GM18498 (cell line): ENCODE measurements around the gene SYP.
"Not testable (repeated sequence)": the region's sequence is repeated elsewhere in the genome, so short reads cannot be mapped to it uniquely, and the experiment has no call there.

Experiments used
- ATAC-seq: cut with Tn5 transposase; IDR thresholded peaks from one replicate; pipeline ENCODE4 v1.9.1; 2021; ENCODE audit warnings: mild to moderate bottlenecking, moderate library complexity; ENCODE audit not compliant: unreplicated experiment

The SYP gene

DNA sequence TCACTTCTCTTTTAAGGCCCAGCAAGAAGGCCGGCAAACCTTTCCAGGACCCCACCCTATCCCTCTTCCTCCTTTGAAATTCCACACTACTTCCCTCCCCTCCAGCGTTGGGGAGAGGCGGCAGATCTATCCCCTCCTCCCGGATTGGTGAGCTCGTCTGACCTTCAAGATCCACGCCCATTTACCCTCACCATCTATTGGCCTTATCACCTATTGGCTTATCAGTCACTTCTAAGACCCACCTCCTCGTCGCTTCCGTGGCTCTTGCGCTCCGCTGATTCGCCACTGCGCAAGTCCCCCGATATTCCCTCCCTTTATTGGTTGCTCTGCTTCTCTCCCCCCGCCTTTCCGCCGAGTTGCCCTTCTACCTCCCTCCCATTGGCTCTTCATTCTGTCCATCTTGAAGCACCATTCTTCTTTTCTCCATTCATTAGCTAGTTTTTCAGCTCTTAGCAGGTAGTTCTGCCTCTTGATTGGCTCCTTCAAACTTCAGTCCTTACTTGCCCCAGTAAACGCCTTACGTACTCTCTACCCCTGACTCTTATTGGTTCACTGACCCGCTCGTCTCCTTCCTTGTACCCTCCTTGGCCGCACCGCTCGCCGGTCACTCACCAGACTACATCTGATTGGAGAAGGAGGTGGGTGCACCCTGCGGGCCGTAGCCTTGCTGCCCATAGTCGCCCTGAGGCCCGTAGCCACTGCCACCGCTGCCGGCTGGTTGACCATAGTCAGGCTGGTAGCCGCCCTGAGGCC is 9.0 kb downstream of the SYP start:
- ATAC-seq, result peak; percentile 94

DNA sequence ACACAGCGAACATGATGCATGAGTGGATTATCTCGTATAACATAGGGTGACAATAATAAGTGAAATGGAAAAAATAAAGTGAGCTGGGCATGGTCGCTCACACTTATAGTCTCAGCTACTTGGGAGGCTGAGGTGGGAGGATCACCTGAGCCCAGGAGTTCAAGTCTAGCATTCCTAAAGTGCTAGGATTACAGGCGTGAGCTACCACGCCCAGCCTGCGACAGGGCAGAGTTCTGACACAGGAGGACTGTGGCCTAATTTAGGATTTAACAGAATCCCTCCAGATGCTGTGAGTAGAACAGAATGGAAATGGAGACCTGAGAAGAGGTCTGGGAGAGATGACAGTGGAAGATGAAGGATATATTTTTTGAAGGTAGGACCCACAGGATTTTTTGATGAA is 10.4 kb downstream of the SYP start:
- no peak for ATAC-seq

DNA sequence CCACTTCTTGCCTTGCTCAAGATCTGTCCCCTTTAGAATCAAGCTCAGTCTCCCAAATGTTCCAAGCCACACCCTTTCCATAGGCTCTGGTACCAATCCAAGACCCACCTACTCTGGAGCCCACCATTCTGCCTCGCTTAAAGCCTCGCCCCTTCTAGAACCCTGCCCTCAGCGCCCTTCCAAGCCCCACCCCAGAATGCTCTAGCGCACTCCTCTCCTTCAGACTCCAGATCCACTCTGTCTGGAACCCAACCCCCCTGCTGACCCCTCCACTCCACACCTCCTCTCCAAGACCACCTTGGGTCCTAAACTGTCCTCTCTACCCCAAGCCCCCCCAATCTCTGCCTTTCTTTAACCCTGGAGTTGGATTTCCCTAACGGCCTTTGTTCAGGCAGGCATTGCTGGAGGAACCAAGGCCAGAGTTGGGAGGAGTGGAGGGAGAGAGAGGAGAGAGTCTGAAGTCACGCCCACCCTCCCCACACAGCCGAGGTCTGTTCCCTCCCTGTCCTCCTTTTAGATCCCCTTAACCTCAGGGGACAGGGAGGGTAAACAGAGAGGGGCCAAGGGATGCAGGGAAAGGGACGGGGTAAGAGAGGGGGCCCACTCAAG is 11.4 kb downstream of the SYP start:
- no peak for ATAC-seq

DNA sequence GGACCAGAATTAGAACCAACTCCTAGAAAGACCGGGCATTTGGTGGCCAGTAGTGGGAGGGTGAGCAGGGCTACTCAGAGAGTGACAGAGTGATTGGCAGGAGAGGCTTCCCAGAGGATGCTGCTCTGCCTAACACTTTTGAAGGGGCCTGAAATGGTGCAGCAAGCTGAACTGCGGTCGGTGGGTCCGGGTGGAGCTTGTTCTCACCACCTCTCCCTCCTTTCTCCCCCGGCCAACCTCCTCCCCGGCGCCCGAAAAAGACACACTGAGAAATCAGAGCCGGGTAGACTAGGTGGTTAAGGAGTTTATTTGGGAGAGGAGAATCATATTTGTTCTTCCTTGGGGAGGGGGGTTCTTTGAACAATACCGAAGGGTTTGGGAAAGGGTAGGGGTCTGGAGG is 12.5 kb downstream of the SYP start:
- no peak for ATAC-seq

DNA sequence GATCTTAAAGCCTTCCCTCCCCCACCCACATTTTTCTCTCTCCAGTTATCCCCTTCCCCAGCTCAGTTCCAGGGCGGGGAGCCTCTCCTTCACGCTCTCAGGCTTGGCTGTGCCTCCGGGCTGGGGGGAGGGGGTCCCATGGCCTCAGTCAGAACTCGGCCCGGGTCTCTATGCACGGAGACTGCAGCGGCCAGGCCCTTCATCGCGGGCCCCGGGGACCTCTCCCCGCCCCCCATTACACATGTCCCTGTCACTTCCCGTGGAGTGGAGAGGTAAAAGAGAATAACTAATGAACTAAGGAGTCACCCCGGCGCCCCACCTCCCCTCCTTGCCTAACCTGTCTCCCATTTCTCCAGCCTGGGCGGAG is 13.0 kb downstream of the SYP start:
- ATAC-seq, result no peak

DNA sequence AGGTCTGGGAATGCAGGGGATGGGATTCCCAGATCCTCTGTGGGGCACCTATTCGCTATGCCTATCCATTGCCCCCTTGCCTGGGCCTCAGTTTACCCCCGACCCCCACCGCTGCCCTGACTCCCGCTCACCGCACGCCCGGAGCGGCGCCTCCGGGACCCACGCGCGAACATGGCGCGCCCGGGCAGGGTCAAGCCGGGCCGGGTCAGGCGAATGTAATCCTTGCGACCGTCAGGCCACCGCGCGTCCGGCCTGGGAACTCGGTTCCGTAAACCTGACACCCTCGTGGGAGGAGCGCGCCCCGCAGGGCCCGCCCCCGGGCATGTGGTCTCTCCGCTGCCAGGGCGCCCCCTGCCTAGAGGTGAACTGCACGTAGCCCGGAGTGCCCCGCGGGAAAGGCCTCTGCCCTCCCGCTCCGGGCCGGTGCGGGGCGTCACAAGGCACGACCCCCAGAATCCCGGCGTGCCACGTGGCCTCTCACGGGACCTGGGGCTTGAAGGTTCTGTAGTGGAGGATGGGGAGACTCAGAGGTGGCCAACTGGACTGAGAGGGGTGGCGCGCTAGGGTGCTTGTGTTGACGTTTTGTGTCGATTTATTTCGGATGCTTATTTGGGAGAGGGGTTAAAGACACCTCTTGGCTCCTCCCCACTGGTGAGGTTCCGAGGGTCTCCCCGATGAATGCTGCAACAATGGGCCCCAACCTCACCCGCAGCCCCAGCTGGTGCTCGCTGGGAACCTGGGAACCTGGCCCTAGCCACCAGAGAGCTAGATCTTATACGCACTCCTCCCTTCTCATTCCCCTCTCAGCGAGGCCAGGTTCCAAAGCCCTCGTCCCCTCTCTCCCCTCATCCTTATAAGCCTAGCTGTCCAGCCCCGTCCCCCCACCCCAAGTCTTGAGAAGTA is 13.6 kb downstream of the SYP start, which contains the start of gene PRICKLE3:
Gene PRICKLE3, minus strand, starts transcription at position 249 of the 903 bp plus-strand sequence. Its CDS starts 76 bp downstream, at position 173.
- ATAC-seq, result peak; percentile 38

DNA sequence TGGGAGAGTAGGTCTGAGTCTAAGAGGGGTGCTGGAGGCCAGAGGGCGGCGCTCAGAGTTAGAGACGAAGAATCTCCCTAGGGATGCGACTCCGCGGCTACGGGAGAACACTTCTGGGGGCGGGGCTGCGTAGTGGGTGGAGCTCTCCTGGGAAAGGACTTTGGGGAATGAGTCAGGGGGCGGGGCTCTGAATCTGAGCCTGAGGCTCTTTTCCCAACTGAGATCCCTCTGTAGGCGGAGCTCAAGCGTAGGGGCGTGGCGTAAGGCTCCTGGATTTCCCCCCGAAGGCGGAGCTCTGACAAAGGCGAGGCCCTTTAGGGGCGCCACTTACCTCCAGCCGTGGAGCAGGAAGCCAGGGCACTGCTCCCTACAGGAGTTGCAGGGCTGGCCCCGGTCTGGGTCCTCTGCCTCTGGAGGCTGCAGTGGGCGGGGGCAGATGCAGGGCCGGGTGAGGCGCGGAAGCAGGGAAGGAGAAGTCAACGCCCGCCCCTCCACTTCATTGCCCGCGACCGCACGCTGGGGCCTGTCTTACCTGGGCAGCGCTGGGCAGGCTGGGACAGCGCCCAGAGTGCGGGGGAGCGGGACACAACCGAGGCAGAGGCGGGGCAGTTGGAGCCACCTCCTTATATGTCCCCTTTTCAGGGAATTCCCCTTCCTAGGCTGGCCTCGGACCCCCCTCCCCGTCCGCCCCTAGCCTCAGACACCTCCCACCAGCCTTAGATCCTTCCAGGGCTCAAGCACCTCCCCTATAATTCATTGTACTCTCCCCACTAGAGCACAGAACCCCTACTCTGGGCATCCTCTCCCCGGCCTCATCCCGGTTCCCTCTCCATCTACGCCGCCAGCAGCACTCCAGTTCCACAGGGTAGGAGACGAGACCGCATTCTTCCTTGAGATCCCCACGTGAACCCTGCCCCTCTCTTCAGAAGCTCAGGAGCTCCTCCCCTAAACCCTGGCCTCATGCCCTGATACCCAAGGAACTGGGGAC is 15.4 kb downstream of the SYP start:
- ATAC-seq, result peak; percentile 40

DNA sequence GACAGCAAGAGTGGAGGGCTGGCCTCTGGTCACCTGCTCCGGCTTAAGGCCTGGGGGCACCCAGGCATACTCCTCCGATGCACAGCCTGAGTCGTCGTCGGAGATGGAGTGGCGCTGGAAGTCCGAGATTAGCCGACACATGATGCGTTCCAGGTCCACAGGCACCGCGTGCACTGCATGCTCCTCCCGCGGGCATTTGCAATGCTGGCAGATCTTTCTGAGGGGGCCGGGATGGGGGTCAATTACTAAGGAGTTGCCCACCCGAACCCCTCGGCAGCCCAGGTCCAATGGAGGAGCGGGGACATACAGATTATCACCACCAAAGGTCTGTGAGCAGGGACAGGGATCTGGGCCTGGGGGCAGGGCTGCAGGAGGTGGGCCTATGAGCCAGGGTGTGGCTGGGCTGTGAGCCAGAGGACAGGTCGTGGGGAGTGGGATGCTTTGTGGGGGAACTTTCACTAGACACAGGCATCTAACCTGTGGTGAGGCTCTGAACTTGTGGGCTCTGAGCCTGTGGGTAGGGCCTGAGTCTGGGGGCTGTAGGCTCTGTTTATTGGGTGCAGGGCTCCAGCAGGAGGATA is 16.2 kb downstream of the SYP start:
- ATAC-seq, result no peak

DNA sequence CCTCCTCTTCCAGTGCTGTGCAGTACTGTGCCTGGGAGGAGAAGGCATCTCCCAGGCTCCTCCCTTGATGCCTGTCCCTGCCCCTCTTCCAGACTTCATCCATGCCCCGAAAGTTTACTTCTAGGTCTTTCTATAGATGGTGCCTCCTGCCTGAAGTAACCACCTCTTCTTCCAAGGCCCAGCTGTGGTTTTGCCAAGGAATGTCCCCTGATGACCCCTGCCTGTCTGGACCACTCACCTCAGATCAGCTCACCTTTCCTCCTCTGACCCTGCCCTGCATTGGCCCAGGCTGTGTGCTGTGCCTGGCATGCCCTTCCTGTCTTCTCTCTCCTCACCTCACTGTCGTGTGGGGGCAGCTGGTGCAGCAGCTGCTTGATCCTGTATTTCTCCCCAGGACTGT is 20.6 kb downstream of the SYP start:
- no peak for ATAC-seq

DNA sequence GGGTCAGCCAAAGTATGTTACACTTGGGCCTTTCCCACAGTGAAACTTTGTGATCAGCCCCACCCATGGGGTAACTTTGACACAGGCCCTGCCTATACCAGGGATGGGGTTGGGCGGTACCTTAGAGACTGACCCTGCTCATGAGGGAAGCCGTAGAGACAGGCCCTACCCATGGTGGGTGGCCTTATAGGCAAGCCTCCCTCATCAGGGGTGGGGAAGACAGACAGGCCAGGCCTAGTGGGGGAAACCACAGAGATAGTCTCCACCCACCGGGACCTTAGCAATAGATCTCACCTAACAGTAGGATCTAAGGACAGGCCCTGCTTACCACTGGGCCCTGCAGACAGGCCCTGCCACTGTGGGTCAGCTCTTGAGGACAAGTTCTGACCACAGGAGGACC is 21.5 kb downstream of the SYP start:
- no peak for ATAC-seq

DNA sequence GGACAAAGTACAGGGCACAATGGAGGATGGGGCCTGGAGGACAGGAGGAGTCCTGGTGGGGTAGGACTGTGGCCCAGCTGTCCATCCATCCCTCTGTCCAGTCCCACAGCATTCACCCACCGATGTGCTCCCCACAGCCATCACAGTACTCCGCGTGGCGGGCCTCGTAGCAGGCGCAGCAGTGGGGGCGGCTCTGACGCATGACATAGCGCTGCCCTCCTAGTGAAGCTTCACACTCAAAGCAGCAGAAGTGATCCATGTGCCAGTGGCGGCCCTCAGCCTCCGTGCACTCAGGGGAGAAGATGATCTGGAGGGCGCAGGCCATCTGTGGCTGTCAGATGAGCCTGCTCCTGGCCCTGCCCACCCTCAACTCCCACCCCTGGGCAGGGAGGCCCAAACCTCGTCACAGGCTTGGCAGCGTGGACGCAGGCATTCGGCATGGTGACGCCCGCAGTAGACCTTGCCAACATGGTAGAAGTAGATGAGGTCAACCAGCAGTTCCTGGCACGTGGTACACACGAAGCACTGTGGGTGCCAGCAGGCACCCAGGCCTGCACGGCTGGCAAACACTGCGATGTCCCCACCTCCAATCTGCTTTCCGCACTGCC is 22.0 kb downstream of the SYP start:
- ATAC-seq, result no peak

DNA sequence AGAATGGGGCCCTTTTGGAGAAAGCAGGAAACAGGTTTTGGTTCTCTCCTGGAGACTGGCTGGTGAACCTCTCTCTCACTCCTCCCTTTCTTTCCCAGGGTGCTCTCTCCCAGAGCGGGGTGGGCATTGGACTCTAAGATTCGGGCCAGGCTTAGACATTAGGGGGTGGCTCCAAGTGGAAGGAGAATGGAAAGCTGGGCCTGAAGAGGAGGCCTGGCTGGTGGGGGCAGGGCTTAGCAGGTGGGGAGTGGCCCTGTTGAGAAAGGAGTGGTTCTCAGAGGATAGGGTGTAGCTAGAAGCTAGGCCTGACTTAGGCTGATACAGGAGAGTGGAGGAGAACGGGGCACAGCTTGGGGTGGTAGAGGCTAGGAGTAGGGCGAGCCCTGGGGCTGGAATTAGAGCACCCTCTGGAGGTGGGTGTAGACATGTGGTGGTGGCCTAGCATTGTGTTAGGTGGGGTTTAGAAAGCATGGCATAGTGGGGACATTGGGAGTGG is 22.6 kb downstream of the SYP start:
- ATAC-seq, result no peak

DNA sequence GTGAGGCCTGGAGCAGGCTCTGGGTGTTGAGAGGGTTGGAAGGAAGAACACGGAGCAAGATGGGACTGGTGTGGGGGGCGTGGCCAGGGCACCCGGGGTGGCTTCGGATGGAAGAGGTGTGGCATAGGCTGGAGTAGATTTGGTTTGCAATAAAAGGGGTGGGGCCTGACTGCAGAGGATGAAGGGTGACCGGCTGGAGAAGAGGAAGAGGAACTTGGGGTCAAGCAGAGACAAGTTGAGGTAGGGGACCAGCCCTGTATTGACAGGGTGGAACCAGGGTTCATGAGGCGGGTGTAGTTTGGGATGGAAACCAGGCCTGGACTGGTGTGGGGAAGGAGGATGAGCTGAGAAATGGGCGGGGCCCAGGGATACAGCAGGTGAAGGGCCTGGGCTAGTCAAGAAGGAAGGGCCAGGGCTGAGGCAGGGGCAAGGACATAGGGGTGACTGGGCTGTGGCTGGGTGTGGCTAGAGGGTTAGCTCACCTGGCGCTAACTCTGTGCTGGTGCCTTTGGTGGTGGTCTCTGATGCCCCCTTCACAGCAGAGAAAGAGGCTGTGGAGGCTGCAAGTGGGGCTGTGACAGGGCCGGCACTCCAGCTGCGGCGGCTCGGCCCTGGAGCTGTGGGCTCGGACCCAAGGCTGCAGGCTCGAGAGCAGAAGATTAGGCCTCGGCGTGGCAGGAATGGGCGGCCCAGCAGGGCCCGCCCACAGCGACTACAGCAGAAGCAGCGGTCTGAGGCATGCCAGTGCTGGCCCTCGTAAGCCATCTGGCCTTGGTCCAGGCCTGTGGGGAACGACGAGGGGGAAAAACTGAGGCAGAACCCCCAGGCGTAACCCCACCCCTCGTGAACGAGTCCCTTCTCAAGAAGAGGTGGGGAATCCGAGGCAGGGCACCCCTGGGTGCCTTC is 23.3 kb downstream of the SYP start:
- ATAC-seq, result no peak

DNA sequence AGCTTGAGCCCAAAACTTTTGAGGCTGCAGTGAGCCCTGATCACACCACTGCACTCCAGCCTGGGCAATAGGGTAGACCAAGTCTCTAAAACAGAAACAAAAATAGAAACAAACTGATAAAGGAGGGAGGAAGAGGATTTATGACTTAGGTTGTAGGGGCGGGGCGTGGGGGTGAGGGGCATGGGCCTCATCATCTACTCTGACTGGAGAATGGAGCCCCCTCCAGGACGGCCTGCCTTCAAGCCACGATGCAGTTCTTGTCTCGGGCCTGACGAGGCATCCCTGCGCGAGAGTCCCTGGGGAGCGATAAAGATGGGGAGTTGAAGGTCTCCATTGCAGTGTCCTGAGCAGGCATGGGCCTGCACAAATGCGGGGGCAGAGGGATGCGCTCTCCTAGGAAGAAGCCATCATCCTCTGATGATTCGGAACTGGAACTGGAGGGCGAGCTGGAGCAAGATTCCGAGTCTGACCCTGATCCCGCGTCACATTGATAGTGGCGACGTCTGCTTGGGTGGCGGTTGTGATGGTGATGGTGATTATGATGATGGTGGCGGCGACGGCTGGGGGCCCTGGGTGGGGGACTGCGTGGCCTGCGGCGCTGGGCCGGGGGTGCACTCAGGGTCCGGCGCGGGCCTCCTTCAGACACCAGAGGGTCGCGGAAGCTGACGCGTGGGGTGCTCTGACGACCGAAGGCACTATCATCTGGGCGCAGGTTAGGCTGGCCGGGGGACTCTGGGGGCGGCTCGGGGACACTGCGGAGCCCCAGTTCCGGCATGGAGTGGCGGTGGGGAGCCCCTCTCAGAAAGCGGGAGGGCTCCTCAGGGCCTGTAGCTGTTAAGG is 24.3 kb downstream of the SYP start:
- no peak for ATAC-seq

DNA sequence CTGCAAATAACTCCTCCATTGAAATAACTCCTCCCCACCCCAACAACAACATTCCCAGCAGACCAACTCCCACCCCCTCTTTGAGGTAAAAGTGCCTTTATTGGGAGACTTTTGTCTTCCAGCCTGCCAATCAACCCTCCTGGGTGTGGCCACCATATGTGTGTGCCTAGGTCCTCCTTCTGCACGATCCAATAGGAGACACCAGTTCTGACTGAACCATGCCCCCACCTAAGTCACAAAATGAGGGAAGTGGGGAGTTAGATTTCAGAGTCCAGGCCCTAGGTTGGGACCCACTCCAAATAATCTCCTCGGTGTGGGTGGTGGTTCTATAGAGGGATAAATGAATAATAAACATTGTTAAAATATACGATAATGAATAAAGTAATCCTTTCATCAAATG is 25.3 kb downstream of the SYP start:
- ATAC-seq, result no peak

DNA sequence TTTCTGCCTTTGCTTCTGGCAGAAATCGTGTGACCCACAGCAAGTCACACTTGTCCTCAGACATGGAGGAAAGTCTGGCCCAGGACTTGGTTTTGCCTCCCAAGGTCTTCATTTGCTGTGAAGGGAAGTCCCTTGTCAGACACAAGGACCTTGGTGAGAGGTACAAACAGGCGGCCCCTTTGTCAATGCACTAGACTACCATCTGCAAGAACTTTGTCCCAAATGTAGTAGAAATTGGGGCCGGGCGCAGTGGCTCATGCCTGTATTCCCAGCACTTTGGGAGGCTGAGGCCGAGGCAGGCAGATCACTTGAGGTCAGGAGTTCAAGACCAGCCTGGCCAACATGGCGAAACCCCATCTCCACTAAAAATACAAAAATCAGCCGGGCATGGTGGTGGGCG is 26.4 kb downstream of the SYP start:
- ATAC-seq, result not testable (repeated sequence)

DNA sequence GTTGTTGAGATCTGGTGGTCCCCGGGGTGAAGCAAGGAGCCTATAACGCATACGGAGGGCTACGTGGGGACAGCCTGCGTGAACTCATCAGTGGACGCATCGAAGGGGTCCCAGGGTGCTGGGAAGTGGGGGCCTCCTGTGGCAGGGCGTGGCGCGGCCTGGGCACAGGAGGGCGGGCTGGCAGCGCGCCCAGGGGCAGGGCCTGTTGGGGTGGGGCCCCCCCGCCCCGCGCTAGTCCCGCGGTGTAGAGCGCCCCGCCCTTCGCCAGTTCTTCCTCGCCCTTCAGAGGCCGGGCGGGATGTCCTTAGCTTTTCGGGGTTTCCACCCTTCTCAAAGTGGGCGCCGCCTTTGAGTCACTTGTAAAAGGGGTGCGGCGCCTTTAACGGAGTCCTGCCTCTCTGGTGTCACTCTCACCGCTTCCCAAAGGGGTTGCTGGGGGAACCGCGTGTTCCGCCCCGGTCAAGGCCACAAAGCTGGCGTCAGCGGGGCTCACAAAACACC is 27.7 kb downstream of the SYP start:
- ATAC-seq, result peak; percentile 80
